Neural cell (in vitro differentiated cells): ENCODE measurements around the gene ATP2C1.

Experiments
- EP300 ChIP-seq: fragments of 450-650 bp; conservative IDR thresholded peaks from 2 replicates; pipeline ENCODE4 v1.6.1; 2014; ENCODE audit warnings: antibody characterized with exemption, mild to moderate bottlenecking, moderate library complexity; ENCODE audit not compliant: poor library complexity, severe bottlenecking
- EZH2 ChIP-seq: fragments of 200-600, 300-800 bp; shearing (Covaris generic), sonication (generic); IDR thresholded peaks from 2 replicates; pipeline ENCODE4 v1.6.1; 2014; ENCODE audit warnings: antibody characterized with exemption, low read length, borderline replicate concordance, mild to moderate bottlenecking; ENCODE audit not compliant: insufficient read depth, poor library complexity, severe bottlenecking
- MXI1 ChIP-seq: fragments of 450-650 bp; conservative IDR thresholded peaks from 2 replicates; pipeline ENCODE4 v1.6.1; 2014; ENCODE audit warnings: antibody characterized with exemption, mild to moderate bottlenecking; ENCODE audit not compliant: poor library complexity, severe bottlenecking
- POLR2AphosphoS5 ChIP-seq: IDR thresholded peaks from 2 replicates; pipeline ENCODE4 v1.6.1; 2012
- RAD21 ChIP-seq: fragments of 450-650 bp; conservative IDR thresholded peaks from 2 replicates; pipeline ENCODE4 v1.6.1; 2014; ENCODE audit warnings: antibody characterized with exemption, mild to moderate bottlenecking, moderate library complexity
- SMC3 ChIP-seq: fragments of 450-650 bp; conservative IDR thresholded peaks from 2 replicates; pipeline ENCODE4 v1.6.1; 2014; ENCODE audit warnings: antibody characterized with exemption, mild to moderate bottlenecking, moderate library complexity; ENCODE audit not compliant: poor library complexity
- TAF1 ChIP-seq: IDR thresholded peaks from 2 replicates; pipeline ENCODE4 v1.6.1; 2012; ENCODE audit warnings: low read depth
- TF ChIP-seq, protein P1 (sequence below): fragments of 450-650 bp; IDR thresholded peaks from 2 replicates; pipeline ENCODE4 v1.5.1; 2014; ENCODE audit warnings: antibody characterized with exemption, mild to moderate bottlenecking, moderate library complexity; ENCODE audit not compliant: poor library complexity, severe bottlenecking
- TF ChIP-seq, protein P2 (sequence below): IDR thresholded peaks from 2 replicates; pipeline ENCODE4 v1.6.1; 2012; ENCODE audit warnings: borderline replicate concordance

DNA sequence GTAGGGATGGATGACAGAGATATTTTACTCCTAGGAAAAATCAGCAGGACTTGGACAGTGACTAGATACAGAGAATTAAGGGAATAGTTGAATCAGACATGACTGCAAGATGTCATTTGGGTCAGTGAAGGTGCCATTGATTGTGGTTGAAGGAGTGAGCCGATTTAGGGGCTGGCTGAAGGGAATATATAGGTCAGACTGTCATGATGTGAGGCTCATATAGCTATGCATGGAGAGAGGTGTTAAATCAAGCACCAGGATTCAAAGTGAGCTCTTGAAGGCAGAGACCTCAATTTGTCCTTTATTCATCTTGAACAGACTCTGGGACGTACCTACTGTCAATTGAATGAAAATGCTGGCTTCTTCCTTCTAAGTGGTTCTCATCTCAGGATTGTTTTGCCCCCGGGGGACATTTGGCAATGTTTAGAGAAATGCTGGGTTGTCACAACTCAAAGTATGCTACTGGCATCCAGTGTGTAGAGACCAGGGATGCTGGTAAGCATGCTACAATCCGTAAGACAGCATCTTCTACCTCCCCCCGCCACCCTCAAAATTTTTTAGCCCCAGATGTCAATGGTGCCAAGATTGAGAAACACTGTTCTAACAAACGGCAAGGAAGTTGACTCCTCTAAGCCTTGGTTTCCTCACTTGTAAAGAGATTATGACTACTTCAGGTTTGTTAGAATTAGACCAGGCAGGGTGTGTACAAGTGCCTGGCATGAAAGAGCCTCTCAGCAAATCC lies 7.8 kb downstream of the ATP2C1 start:
- TF ChIP-seq POLR2AphosphoS5 = no peak
- TF ChIP-seq, protein P1, sequence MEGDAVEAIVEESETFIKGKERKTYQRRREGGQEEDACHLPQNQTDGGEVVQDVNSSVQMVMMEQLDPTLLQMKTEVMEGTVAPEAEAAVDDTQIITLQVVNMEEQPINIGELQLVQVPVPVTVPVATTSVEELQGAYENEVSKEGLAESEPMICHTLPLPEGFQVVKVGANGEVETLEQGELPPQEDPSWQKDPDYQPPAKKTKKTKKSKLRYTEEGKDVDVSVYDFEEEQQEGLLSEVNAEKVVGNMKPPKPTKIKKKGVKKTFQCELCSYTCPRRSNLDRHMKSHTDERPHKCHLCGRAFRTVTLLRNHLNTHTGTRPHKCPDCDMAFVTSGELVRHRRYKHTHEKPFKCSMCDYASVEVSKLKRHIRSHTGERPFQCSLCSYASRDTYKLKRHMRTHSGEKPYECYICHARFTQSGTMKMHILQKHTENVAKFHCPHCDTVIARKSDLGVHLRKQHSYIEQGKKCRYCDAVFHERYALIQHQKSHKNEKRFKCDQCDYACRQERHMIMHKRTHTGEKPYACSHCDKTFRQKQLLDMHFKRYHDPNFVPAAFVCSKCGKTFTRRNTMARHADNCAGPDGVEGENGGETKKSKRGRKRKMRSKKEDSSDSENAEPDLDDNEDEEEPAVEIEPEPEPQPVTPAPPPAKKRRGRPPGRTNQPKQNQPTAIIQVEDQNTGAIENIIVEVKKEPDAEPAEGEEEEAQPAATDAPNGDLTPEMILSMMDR = no peak
- TF ChIP-seq, protein P2, sequence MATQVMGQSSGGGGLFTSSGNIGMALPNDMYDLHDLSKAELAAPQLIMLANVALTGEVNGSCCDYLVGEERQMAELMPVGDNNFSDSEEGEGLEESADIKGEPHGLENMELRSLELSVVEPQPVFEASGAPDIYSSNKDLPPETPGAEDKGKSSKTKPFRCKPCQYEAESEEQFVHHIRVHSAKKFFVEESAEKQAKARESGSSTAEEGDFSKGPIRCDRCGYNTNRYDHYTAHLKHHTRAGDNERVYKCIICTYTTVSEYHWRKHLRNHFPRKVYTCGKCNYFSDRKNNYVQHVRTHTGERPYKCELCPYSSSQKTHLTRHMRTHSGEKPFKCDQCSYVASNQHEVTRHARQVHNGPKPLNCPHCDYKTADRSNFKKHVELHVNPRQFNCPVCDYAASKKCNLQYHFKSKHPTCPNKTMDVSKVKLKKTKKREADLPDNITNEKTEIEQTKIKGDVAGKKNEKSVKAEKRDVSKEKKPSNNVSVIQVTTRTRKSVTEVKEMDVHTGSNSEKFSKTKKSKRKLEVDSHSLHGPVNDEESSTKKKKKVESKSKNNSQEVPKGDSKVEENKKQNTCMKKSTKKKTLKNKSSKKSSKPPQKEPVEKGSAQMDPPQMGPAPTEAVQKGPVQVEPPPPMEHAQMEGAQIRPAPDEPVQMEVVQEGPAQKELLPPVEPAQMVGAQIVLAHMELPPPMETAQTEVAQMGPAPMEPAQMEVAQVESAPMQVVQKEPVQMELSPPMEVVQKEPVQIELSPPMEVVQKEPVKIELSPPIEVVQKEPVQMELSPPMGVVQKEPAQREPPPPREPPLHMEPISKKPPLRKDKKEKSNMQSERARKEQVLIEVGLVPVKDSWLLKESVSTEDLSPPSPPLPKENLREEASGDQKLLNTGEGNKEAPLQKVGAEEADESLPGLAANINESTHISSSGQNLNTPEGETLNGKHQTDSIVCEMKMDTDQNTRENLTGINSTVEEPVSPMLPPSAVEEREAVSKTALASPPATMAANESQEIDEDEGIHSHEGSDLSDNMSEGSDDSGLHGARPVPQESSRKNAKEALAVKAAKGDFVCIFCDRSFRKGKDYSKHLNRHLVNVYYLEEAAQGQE = no peak
- no peak for TF ChIP-seq RAD21
- no peak for TF ChIP-seq SMC3
- TF ChIP-seq EZH2 = no peak
- TF ChIP-seq MXI1 = no peak
- no peak for TF ChIP-seq TAF1
- no peak for TF ChIP-seq EP300
